Caco-2 (cell line): Measurements from ENCODE around the gene BMP6. TPM values are rescaled to one million over a fixed set of nuclear protein-coding genes. Genes with fewer than 3 reads are reported as not detected.

Experiments used
- BruUV-seq: library from RNA; stranded (reverse); fragments of 400-500 nt; replicated peaks from 2 replicates; lab custom pipeline; 2021; lab: Mats Ljungman, UMichigan
- CTCF ChIA-PET: fragments of 300-600 bp; sonication (Branson Sonifier 250); formaldehyde crosslinking; loops from one replicate; lab custom pipeline; 2022; ENCODE audit warnings: antibody characterized with exemption; lab: Charles Lee
- POLR2A ChIA-PET: fragments of 300-600 bp; sonication (Branson Sonifier 250); formaldehyde crosslinking; loops from one replicate; lab custom pipeline; 2022; ENCODE audit warnings: antibody characterized with exemption; lab: Charles Lee
- DNase-seq, 2 experiments: peaks; one replicate each; pipeline versions ENCODE4 v3.0.0 to v3.0.0-alpha.2; 2020 to 2022
- H3K27me3 ChIP-seq: replicated peaks from 2 replicates; pipeline ENCODE4 v1.6.0; 2011; ENCODE audit warnings: low read length; ENCODE audit not compliant: control insufficient read depth, insufficient read depth
- H3K36me3 ChIP-seq: 2 replicates; pipeline ENCODE4 v1.5.1; 2011; ENCODE audit warnings: low read length; ENCODE audit not compliant: control insufficient read depth, insufficient read depth
- H3K4me1 ChIP-seq: fragments of 250-450 bp; sonication (Bioruptor Pico); 2 replicates; pipeline ENCODE4 v1.5.1; 2020; ENCODE audit warnings: mild to moderate bottlenecking
- H3K4me3 ChIP-seq: 2 replicates; pipeline ENCODE4 v1.5.1; 2011; ENCODE audit warnings: low read depth, mild to moderate bottlenecking, control low read depth, low read length
- H3K9me3 ChIP-seq: fragments of 250-450 bp; sonication (Bioruptor Pico); 2 replicates; pipeline ENCODE4 v1.5.1; 2020; ENCODE audit warnings: mild to moderate bottlenecking, moderate library complexity
- H3K27ac Mint-ChIP-seq: one replicate; pipeline ENCODE4 v1.8.0; 2022; ENCODE audit warnings: mixed read lengths; ENCODE audit not compliant: unreplicated experiment
- H3K27me3 Mint-ChIP-seq: one replicate; pipeline ENCODE4 v1.8.0; 2022; ENCODE audit warnings: mixed read lengths; ENCODE audit not compliant: insufficient read depth, unreplicated experiment
- H3K36me3 Mint-ChIP-seq: one replicate; pipeline ENCODE4 v1.8.0; 2022; ENCODE audit warnings: mild to moderate bottlenecking, mixed read lengths; ENCODE audit not compliant: insufficient read depth, unreplicated experiment
- H3K4me1 Mint-ChIP-seq: one replicate; pipeline ENCODE4 v1.8.0; 2022; ENCODE audit warnings: low read depth, mixed read lengths; ENCODE audit not compliant: unreplicated experiment
- H3K4me3 Mint-ChIP-seq: one replicate; pipeline ENCODE4 v1.8.0; 2022; ENCODE audit warnings: mild to moderate bottlenecking, moderate library complexity, mixed read lengths; ENCODE audit not compliant: unreplicated experiment
- H3K9me3 Mint-ChIP-seq: one replicate; pipeline ENCODE4 v1.8.0; 2022; ENCODE audit warnings: mixed read lengths; ENCODE audit not compliant: unreplicated experiment
- intact Hi-C: fragments of 100-400 bp; cut with micrococcal nuclease; formaldehyde crosslinking; loops from one replicate; pipeline ENCODE4 v1.10.0; 2022; ENCODE audit not compliant: unreplicated experiment
- total RNA-seq: library from RNA; stranded (reverse); gene quantifications from 2 replicates; pipeline ENCODE4 v1.2.3, GENCODE V29; 2022
- TF ChIP-seq, protein P1 (sequence below), 2 experiments: fragments of 200-600 bp in 1 of 2; IDR thresholded peaks; 1 replicate in 1 of 2; 2 replicates in 1 of 2; pipeline versions ENCODE4 v1.5.1 to v1.8.0; 2011 to 2022; ENCODE audit warnings: antibody characterized with exemption in 1 of 2, control low read depth in 1 of 2, inconsistent platforms in 1 of 2, low read depth in 1 of 2, low read length in 1 of 2, mild to moderate bottlenecking in 1 of 2, moderate library complexity in 1 of 2; ENCODE audit not compliant: insufficient read depth in 1 of 2, severe bottlenecking in 1 of 2, unreplicated experiment in 1 of 2

BMP6 gene
- total RNA-seq, 1 experiment from 2014 or later: 0.61 TPM

DNA sequence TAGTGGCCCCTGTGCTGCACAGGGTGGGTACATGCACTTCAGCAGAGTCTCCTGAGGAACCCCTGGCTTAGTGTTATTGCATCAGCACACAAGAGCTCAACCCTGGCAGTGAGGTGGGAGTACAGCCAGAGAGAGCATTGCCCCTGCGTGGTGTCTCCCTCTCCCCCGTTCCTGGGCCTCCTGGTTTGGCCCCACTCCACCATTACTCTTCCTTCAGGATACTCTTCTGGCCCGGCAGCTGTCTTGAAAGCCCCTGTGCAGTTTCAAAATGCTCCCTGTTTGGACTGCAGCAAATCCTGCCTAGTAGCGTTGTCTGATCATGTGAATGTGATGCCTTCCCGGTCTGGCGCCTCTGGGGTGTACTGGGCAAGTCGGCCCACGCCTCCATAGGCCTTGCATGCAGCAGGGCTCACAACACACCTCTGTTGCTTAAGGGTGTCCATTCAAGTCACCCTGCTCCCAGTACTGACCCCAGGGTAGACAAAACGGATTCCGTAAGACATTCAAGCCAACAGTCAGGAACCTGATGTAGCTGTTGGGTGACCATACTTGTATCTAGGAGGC lies 152.6 kb downstream of the BMP6 start:
- BruUV-seq: no TSS peak
- POLR2A ChIA-PET: no interaction called here
- Histone ChIP-seq H3K4me3 (no peak overlapping the region), H3K4me1 (no peaks in the 10 kb centered on the region), H3K27me3 (no peaks in the 10 kb centered on the region), H3K9me3 (no peaks in the 10 kb centered on the region; the same call in 1 of the 2 replicates), H3K36me3 (peaks cover 4% of the 10 kb centered on the region)
- no peak overlapping the region for H3K27ac Mint-ChIP-seq
- TF ChIP-seq, protein P1, sequence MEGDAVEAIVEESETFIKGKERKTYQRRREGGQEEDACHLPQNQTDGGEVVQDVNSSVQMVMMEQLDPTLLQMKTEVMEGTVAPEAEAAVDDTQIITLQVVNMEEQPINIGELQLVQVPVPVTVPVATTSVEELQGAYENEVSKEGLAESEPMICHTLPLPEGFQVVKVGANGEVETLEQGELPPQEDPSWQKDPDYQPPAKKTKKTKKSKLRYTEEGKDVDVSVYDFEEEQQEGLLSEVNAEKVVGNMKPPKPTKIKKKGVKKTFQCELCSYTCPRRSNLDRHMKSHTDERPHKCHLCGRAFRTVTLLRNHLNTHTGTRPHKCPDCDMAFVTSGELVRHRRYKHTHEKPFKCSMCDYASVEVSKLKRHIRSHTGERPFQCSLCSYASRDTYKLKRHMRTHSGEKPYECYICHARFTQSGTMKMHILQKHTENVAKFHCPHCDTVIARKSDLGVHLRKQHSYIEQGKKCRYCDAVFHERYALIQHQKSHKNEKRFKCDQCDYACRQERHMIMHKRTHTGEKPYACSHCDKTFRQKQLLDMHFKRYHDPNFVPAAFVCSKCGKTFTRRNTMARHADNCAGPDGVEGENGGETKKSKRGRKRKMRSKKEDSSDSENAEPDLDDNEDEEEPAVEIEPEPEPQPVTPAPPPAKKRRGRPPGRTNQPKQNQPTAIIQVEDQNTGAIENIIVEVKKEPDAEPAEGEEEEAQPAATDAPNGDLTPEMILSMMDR (IDR thresholded peaks at IDR 0.05; ENCODE audit: insufficient read depth in 1 of 2, low read depth in 1 of 2, low read length in 1 of 2, severe bottlenecking in 1 of 2, unreplicated experiment in 1 of 2): no peak
- H3K36me3 Mint-ChIP-seq: peaks cover 16% of the 10 kb centered on the region
- CTCF ChIA-PET: no interaction called here
- no peaks in the 10 kb centered on the region for H3K9me3 Mint-ChIP-seq
- no peak for DNase-seq
- peaks cover 3% of the 10 kb centered on the region for H3K27me3 Mint-ChIP-seq
- H3K4me1 Mint-ChIP-seq: no peaks in the 10 kb centered on the region
- intact Hi-C loops: no loop called here
- H3K4me3 Mint-ChIP-seq: no peak overlapping the region

DNA sequence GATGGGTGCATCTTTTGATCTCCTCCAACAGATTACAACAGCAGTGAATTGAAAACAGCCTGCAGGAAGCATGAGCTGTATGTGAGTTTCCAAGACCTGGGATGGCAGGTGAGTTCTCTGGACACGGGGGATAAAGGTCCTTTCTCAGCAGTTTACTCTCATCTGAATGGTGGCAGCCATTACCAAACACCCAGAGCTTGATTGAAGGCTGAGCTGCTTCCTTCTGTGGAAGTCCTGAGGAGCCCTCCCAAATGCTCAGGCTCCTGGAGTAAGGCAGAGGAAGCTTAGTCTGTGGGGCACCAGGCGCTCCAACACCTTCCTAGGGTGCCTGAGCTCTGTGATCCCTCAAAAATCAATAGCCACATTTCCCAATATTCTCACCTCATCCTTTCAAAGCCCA lies 153.1 kb downstream of the BMP6 start:
- Mint-ChIP-seq H3K36me3 (peaks cover 22% of the 10 kb centered on the region), H3K27me3 (peaks cover 3% of the 10 kb centered on the region), H3K9me3 (no peaks in the 10 kb centered on the region), H3K4me3 (no peak overlapping the region), H3K27ac (no peak overlapping the region), H3K4me1 (no peaks in the 10 kb centered on the region)
- intact Hi-C loops: no loop called here
- TF ChIP-seq, protein P1 (IDR thresholded peaks at IDR 0.05; ENCODE audit: insufficient read depth in 1 of 2, low read depth in 1 of 2, low read length in 1 of 2, severe bottlenecking in 1 of 2, unreplicated experiment in 1 of 2): no peak
- no peak for DNase-seq
- POLR2A ChIA-PET: no interaction called here
- Histone ChIP-seq H3K9me3 (no peaks in the 10 kb centered on the region), H3K36me3 (peaks cover 4% of the 10 kb centered on the region), H3K4me3 (no peak overlapping the region), H3K27me3 (no peaks in the 10 kb centered on the region), H3K4me1 (no peaks in the 10 kb centered on the region)
- CTCF ChIA-PET: no interaction called here
- BruUV-seq: no TSS peak

DNA sequence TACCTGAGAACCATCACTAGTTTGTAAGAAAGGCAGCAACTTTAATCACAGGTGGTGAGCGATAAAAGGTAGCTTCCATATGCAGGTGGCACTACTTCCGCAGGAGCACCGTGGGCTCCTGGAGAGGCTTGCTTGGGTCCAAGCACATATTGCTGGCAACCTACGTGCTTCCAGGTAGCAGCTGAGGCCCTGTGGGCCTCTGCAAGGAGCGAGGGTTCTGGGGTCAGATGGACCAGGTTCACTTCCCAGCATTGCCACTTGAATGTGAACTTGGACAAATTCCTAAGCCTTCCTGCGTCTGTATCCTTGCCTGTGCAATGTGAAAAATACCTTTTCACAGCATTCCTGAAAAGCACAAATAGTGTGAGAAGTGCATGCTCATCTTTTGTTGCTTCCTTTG lies 153.7 kb downstream of the BMP6 start:
- Histone ChIP-seq H3K4me3 (no peak overlapping the region), H3K27me3 (no peaks in the 10 kb centered on the region), H3K9me3 (no peaks in the 10 kb centered on the region), H3K4me1 (no peaks in the 10 kb centered on the region), H3K36me3 (peaks cover 4% of the 10 kb centered on the region)
- TF ChIP-seq, protein P1 (IDR thresholded peaks at IDR 0.05; ENCODE audit: insufficient read depth in 1 of 2, low read depth in 1 of 2, low read length in 1 of 2, severe bottlenecking in 1 of 2, unreplicated experiment in 1 of 2): no peak
- BruUV-seq: no TSS peak
- H3K27ac Mint-ChIP-seq: no peak overlapping the region
- POLR2A ChIA-PET: no interaction called here
- CTCF ChIA-PET: no interaction called here
- no peaks in the 10 kb centered on the region for H3K9me3 Mint-ChIP-seq
- H3K4me1 Mint-ChIP-seq: no peaks in the 10 kb centered on the region
- intact Hi-C loops: no loop called here
- peaks cover 27% of the 10 kb centered on the region for H3K36me3 Mint-ChIP-seq
- no peak for DNase-seq
- H3K4me3 Mint-ChIP-seq: no peak overlapping the region
- H3K27me3 Mint-ChIP-seq: peaks cover 3% of the 10 kb centered on the region
